Subcutaneous abdominal adipose tissue (tissue), 5 donors: ENCODE measurements around the gene RALBP1.
A peak's percentile ranks its signal among the peaks of the same experiment; 100 is the strongest.

ENCODE experiments used
- H3K27ac ChIP-seq: one replicate; pipeline ENCODE4 v1.7.0; 2013; ENCODE audit warnings: low read depth, mild to moderate bottlenecking, inconsistent platforms, low read length, moderate library complexity
- H3K27me3 ChIP-seq, 5 donors: one replicate each; pipeline ENCODE4 v1.7.0; 2013; ENCODE audit warnings: low read length in 5 of 5, inconsistent platforms in 1 of 5; ENCODE audit not compliant: control insufficient read depth in 5 of 5, insufficient read depth in 4 of 5
- H3K36me3 ChIP-seq, 5 donors: one replicate each; pipeline ENCODE4 v1.7.0; 2013; ENCODE audit warnings: low read length in 5 of 5; ENCODE audit not compliant: control insufficient read depth in 5 of 5, insufficient read depth in 5 of 5
- H3K4me1 ChIP-seq, 5 donors: one replicate each; pipeline ENCODE4 v1.7.0; 2013; ENCODE audit warnings: low read length in 5 of 5, mild to moderate bottlenecking in 3 of 5, moderate library complexity in 1 of 5; ENCODE audit not compliant: control insufficient read depth in 5 of 5, insufficient read depth in 5 of 5
- H3K4me3 ChIP-seq, 5 donors: one replicate each; pipeline ENCODE4 v1.7.0; 2013; ENCODE audit warnings: low read length in 5 of 5, low read depth in 1 of 5
- H3K9ac ChIP-seq, 5 donors: one replicate each; pipeline ENCODE4 v1.7.0; 2013; ENCODE audit warnings: low read length in 5 of 5, mild to moderate bottlenecking in 4 of 5, moderate library complexity in 3 of 5
- H3K9me3 ChIP-seq, 5 donors: one replicate each; pipeline ENCODE4 v1.7.0; 2013; ENCODE audit warnings: low read length in 5 of 5; ENCODE audit not compliant: control insufficient read depth in 5 of 5
- donor health status: healthy.
- donor health status: healthy.
- donor health status: healthy.
- donor health status: healthy.
- donor health status: healthy.

The RALBP1 gene

DNA sequence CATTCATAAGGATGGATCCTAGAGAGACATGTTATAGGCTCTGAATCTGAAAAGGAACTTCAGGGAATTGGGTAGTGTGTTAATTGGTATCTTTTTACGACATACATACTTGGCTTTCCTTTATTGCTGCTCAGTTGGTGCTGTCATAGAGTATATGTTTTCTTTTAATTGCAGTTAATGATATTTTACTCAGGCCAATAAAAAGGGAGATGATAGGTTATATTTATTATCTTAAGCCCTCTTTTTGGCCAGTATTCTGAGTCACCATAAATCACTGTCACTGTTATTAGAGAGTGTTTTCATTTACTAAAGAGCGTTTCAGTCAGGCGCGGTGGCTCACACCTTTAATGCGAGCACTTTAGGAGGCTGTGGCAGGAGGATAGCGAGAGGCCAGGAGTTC, 47.6 kb downstream of the RALBP1 start:
- no peak overlapping the region for H3K27ac ChIP-seq
- no peaks in the 10 kb centered on the region for H3K9me3 ChIP-seq
- no peak overlapping the region for H3K9ac ChIP-seq
- peaks cover 0 to 5% (median 0%) of the 10 kb centered on the region in 5 donors for H3K4me1 ChIP-seq
- no peak overlapping the region for H3K4me3 ChIP-seq
- H3K36me3 ChIP-seq = peaks cover 20 to 36% (median 25%) of the 10 kb centered on the region in 5 donors
- H3K27me3 ChIP-seq = no peaks in the 10 kb centered on the region

DNA sequence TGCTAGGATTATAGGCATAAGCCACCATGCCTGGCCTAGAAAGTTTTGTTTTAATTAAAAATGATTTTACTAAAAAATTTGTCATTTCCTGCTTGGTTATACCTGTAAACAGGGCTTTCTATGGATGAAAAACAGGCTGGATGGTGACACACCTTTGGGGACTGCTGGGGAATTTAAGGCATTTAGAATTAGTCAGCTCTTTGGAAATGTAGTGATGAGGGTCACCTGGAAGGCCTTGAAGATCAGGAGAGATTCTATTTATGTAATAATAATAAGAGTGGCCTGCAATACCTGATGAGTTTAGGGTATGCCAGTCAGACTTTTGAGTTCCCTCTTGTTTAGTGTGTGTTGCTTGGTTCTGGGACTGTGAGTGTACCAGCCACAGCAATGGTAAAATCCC, 51.1 kb downstream of the RALBP1 start:
- peaks cover 0 to 3% (median 0%) of the 10 kb centered on the region in 5 donors for H3K4me1 ChIP-seq
- no peaks in the 10 kb centered on the region for H3K27me3 ChIP-seq
- H3K27ac ChIP-seq = no peak overlapping the region
- no peaks in the 10 kb centered on the region for H3K9me3 ChIP-seq
- H3K9ac ChIP-seq = no peak overlapping the region
- H3K4me3 ChIP-seq = no peak overlapping the region
- H3K36me3 ChIP-seq = peaks cover 27 to 57% (median 28%) of the 10 kb centered on the region in 5 donors

DNA sequence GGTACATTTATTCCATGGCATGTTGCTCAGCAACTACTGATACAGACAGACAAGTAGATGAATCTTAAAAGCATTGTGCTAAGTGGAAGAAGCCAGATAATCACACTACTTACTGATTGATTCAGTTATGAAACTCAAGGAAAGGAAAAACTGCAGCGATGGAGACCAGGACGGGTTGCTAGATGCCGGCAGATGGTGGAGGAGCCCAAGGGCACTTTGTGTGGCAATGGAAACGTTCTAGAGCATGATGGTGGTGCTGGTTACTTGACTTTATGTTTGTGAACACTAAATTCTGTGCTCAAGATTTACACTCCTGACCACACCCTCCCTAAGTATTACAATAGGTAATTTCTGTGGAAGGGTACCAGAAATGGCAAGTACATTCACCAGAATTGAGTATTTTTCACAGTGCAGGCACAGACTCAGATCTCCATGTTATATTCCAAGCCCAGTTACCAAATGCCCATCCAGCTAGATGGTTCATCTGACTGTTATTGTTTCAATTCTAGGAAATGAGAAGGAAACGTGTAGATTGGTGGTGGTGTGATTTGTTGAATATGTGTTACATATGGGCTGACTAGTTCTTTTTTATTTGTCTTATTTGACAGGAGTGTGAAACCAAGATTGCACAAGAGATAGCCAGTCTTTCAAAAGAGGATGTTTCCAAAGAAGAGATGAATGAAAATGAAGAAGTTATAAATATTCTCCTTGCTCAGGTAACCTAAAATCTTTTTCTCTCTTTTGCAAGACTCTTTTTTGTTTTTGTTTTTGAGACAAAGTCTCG, 55.1 kb downstream of the RALBP1 start:
- Histone ChIP-seq H3K4me1 (peaks cover 0 to 3% (median 1%) of the 10 kb centered on the region in 5 donors), H3K9me3 (no peaks in the 10 kb centered on the region), H3K9ac (no peak overlapping the region), H3K27ac (no peak overlapping the region), H3K4me3 (no peak overlapping the region), H3K27me3 (no peaks in the 10 kb centered on the region), H3K36me3 (peaks cover 14 to 71% (median 45%) of the 10 kb centered on the region in 5 donors)

GRCh38 chr18:9531791-9532410, 56.6 kb downstream of the RALBP1 start:
- Histone ChIP-seq H3K4me1 (peaks cover 0 to 10% (median 7%) of the 10 kb centered on the region in 5 donors), H3K27ac (no peak overlapping the region), H3K36me3 (peaks cover 14 to 78% (median 53%) of the 10 kb centered on the region in 5 donors), H3K27me3 (no peaks in the 10 kb centered on the region), H3K4me3 (no peak overlapping the region), H3K9me3 (no peaks in the 10 kb centered on the region), H3K9ac (no peak overlapping the region)

DNA sequence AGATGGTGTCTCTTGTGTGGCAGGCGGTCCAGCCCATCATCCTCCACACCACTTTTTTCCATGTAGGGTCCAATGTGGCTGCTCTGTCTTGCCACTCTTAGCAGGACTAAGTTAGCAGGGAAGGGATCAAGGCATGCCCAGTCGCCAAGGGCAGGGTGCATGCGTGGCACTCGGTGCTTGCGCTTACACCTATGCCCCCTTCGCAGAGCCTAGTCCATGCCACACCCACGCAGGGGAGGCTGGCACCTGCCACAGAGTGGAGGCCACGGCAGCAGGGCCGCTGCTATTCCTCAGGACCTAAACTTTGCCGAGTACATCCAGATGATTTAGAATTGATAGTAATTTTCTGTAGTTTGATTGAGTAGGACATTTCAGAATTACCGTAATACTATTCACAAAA, 59.5 kb downstream of the RALBP1 start:
- Histone ChIP-seq H3K36me3 (peaks cover 3 to 86% (median 68%) of the 10 kb centered on the region in 5 donors), H3K27me3 (no peaks in the 10 kb centered on the region), H3K9me3 (no peaks in the 10 kb centered on the region), H3K4me3 (no peak overlapping the region), H3K9ac (no peak overlapping the region), H3K4me1 (peaks cover 0 to 10% (median 7%) of the 10 kb centered on the region in 5 donors), H3K27ac (no peak overlapping the region)

DNA sequence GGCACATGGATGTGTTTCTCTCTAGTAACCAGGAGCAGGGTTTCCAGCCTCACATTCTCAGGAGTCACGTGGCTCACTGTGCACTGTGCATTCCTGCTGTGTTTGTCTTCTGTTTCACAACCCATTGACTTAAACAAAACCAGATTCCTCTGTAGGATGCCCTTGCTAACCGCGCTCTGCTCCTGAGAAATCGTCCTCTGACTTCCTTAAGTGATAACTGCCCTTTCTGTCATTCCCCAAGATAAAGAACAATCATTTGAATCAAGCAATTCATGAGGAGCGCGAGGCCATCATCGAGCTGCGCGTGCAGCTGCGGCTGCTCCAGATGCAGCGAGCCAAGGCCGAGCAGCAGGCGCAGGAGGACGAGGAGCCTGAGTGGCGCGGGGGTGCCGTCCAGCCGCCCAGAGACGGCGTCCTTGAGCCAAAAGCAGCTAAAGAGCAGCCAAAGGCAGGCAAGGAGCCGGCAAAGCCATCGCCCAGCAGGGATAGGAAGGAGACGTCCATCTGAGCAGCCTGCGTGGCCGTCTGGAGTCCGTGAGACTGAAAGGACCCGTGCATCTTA, 60.2 kb downstream of the RALBP1 start:
- Histone ChIP-seq H3K9ac (no peak overlapping the region), H3K27me3 (no peaks in the 10 kb centered on the region), H3K9me3 (no peaks in the 10 kb centered on the region), H3K4me3 (peak overlapping the region in 4 of 5 donors; percentile 19 to 38 (median 26)), H3K36me3 (peaks cover 0 to 87% (median 71%) of the 10 kb centered on the region in 5 donors), H3K4me1 (peaks cover 0 to 10% (median 7%) of the 10 kb centered on the region in 5 donors), H3K27ac (no peak overlapping the region)

DNA sequence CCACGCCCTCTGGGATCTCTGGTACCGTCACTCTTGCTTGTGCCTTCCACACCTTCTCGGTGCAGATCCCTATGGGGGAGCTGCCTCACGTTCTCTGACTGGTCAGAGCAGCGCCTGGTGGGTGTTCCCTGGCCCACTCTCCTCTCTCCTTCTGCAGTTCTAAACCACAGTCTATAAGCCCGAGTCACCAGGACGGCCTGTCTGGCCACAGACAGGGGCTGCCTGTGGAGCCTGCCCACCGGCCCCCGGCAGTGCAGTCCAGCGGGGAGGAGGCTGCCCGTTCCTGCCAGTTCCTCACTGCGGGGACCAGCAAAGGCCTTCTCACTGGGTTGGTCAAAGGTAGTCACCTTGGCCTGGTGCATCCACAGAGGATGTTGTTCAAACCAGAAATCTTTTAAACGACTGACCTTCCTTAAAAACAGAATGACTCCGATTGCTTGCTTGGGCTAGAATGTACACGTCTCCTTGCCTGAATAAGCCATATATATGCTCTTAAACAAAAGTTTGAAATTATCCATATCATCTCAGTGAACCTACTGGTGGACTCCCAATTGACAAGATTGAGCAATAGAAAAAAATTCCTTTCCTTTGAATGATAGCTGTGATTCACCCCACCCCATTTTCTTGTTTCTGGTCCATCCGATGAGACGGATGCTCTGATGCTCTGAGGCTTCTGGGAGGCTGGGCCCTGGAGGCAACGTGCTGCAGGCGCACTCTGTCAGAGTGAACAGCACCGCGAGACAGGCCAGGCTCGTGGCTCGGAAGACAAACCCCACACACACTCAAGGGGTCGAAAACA, 61.2 kb downstream of the RALBP1 start:
- Histone ChIP-seq H3K36me3 (peaks cover 0 to 80% (median 69%) of the 10 kb centered on the region in 5 donors), H3K27ac (no peak overlapping the region)

DNA sequence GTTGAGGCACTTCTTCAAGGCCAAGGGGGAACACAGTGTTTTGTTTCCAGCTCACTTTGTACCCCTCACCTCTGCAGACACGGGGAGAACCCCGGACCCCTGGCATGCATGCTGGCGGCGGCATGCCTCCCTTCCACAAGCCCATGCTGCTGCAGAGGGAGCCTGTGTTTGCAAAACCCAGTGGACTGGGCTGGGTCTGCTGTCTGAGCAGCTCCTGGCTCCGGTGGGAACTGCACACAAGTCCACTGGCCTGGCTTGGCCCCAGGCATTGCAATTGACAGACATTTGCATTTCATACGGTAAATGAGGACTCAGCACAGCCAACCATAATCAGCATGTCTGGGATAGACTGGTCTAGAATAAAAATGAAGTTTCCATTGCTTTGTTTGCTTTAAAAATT, 62.4 kb downstream of the RALBP1 start:
- no peak overlapping the region for H3K9ac ChIP-seq
- H3K9me3 ChIP-seq = no peaks in the 10 kb centered on the region
- no peaks in the 10 kb centered on the region for H3K27me3 ChIP-seq
- H3K36me3 ChIP-seq = peaks cover 0 to 70% (median 63%) of the 10 kb centered on the region in 5 donors
- H3K27ac ChIP-seq = no peak overlapping the region
- peaks cover 0 to 10% (median 7%) of the 10 kb centered on the region in 5 donors for H3K4me1 ChIP-seq
- no peak overlapping the region for H3K4me3 ChIP-seq

More for the DNA sequence above, 61.2 kb downstream of the RALBP1 start:
- Histone ChIP-seq H3K4me3 (no peak overlapping the region), H3K9me3 (no peaks in the 10 kb centered on the region), H3K9ac (no peak overlapping the region), H3K4me1 (peaks cover 0 to 10% (median 7%) of the 10 kb centered on the region in 5 donors), H3K27me3 (no peaks in the 10 kb centered on the region)

GRCh38 chr18:9539283-9539682, 64.0 kb downstream of the RALBP1 start:
- no peaks in the 10 kb centered on the region for H3K9me3 ChIP-seq
- H3K36me3 ChIP-seq = peaks cover 0 to 54% (median 47%) of the 10 kb centered on the region in 5 donors
- no peak overlapping the region for H3K4me3 ChIP-seq
- H3K27ac ChIP-seq = no peak overlapping the region
- H3K27me3 ChIP-seq = no peaks in the 10 kb centered on the region
- H3K9ac ChIP-seq = no peak overlapping the region
- peaks cover 0 to 10% (median 7%) of the 10 kb centered on the region in 5 donors for H3K4me1 ChIP-seq
